Muscle of leg (tissue), 11 donors: ENCODE data around the gene QSOX1. TPM values are rescaled to one million over a fixed set of nuclear protein-coding genes. Genes with fewer than 3 reads are reported as not detected.

Experiments used
- DNase-seq: peaks from one replicate; pipeline ENCODE4 v3.0.0; 2013
- H3K27ac ChIP-seq: one replicate; pipeline ENCODE4 v1.5.1; 2013; ENCODE audit warnings: mild to moderate bottlenecking, low read length, control low read depth
- H3K27me3 ChIP-seq: one replicate; pipeline ENCODE4 v1.6.1; 2013; ENCODE audit warnings: low read length; ENCODE audit not compliant: control insufficient read depth, insufficient read depth
- H3K36me3 ChIP-seq: one replicate; pipeline ENCODE4 v1.6.1; 2013; ENCODE audit warnings: low read length; ENCODE audit not compliant: control insufficient read depth, insufficient read depth
- H3K4me1 ChIP-seq: one replicate; pipeline ENCODE4 v1.6.1; 2013; ENCODE audit warnings: low read length; ENCODE audit not compliant: control insufficient read depth, insufficient read depth
- H3K4me3 ChIP-seq: one replicate; pipeline ENCODE4 v1.5.1; 2013; ENCODE audit warnings: low read length, control low read depth
- H3K9me3 ChIP-seq: replicated peaks from 2 replicates; pipeline ENCODE4 v1.6.1; 2013; ENCODE audit warnings: low read depth, low read length; ENCODE audit not compliant: control insufficient read depth
- WGBS: methylation state at CpG from one replicate; pipeline ENCODE4 v1.1.5; 2013; ENCODE audit warnings: missing lambda C conversion rate; ENCODE audit not compliant: insufficient coverage; 5-methylcytosine and 5-hydroxymethylcytosine counted together
- polyA plus RNA-seq, 8 donors: library from polyadenylated mRNA; unstranded; fragments of 120-200 nt; gene quantifications; one replicate each; pipeline versions ENCODE4 v1.2.1 to v1.2.3, GENCODE V29; 2013; ENCODE audit warnings: inconsistent platforms in 1 of 8, low replicate concordance in 1 of 8; ENCODE audit not compliant: insufficient read length in 8 of 8, insufficient read depth in 1 of 8
- total RNA-seq: library from RNA; stranded (reverse); fragments of 120-200 nt; gene quantifications from one replicate; pipeline ENCODE4 v1.2.4, GENCODE V29; 2013

Gene QSOX1
- total and polyA plus RNA-seq, 9 donors, result 16.0 to 43.5 (median 33.1) TPM

GRCh38 chr1:180167721-180168467 lies 13.2 kb downstream of the QSOX1 start:
- Histone ChIP-seq H3K36me3 (peaks cover 4% of the 10 kb centered on the region), H3K9me3 (no peaks in the 10 kb centered on the region), H3K27ac (no peak overlapping the region), H3K4me3 (no peak overlapping the region), H3K27me3 (no peaks in the 10 kb centered on the region), H3K4me1 (peaks cover 21% of the 10 kb centered on the region)
- WGBS, result 84% methylated on average over 13 of the region's 13 CpGs
- DNase-seq, result no peak

GRCh38 chr1:180168786-180169639 lies 14.3 kb downstream of the QSOX1 start:
- 79% methylated on average over 8 of the region's 12 CpGs for WGBS
- H3K4me1 ChIP-seq, result peaks cover 27% of the 10 kb centered on the region

GRCh38 chr1:180169640-180170195 lies 15.0 kb downstream of the QSOX1 start:
- Histone ChIP-seq H3K4me3 (no peak overlapping the region), H3K27ac (no peak overlapping the region), H3K36me3 (peaks cover 4% of the 10 kb centered on the region), H3K27me3 (no peaks in the 10 kb centered on the region), H3K4me1 (peaks cover 30% of the 10 kb centered on the region), H3K9me3 (no peaks in the 10 kb centered on the region)
- WGBS, result 85% methylated on average over 13 of the region's 13 CpGs
- DNase-seq, result no peak

More at GRCh38 chr1:180168786-180169639, 14.3 kb downstream of the QSOX1 start:
- Histone ChIP-seq H3K9me3 (no peaks in the 10 kb centered on the region), H3K4me3 (no peak overlapping the region), H3K27ac (no peak overlapping the region), H3K27me3 (no peaks in the 10 kb centered on the region), H3K36me3 (peaks cover 4% of the 10 kb centered on the region)
- DNase-seq, result no peak

GRCh38 chr1:180170546-180171151 lies 16.0 kb downstream of the QSOX1 start:
- 68% methylated on average over 4 of the region's 4 CpGs for WGBS
- DNase-seq, result no peak

GRCh38 chr1:180171691-180172090 lies 17.0 kb downstream of the QSOX1 start:
- H3K4me3 ChIP-seq, result no peak overlapping the region
- no peak overlapping the region for H3K27ac ChIP-seq
- no peaks in the 10 kb centered on the region for H3K9me3 ChIP-seq
- H3K36me3 ChIP-seq, result peaks cover 4% of the 10 kb centered on the region
- DNase-seq, result no peak
- H3K27me3 ChIP-seq, result no peaks in the 10 kb centered on the region
- WGBS, result 90% methylated on average over 6 of the region's 8 CpGs
- H3K4me1 ChIP-seq, result peaks cover 18% of the 10 kb centered on the region

More at GRCh38 chr1:180170546-180171151, 16.0 kb downstream of the QSOX1 start:
- no peaks in the 10 kb centered on the region for H3K9me3 ChIP-seq
- H3K4me3 ChIP-seq, result no peak overlapping the region
- H3K4me1 ChIP-seq, result peaks cover 28% of the 10 kb centered on the region
- H3K27me3 ChIP-seq, result no peaks in the 10 kb centered on the region
- peaks cover 4% of the 10 kb centered on the region for H3K36me3 ChIP-seq
- H3K27ac ChIP-seq, result no peak overlapping the region

GRCh38 chr1:180173451-180173850 lies 18.8 kb downstream of the QSOX1 start:
- no CpG with 5 or more reads among the region's 2 CpGs for WGBS
- Histone ChIP-seq H3K27me3 (no peaks in the 10 kb centered on the region), H3K36me3 (no peaks in the 10 kb centered on the region), H3K9me3 (no peaks in the 10 kb centered on the region), H3K4me3 (no peak overlapping the region), H3K27ac (no peak overlapping the region), H3K4me1 (peaks cover 9% of the 10 kb centered on the region)
- DNase-seq, result no peak

GRCh38 chr1:180173952-180174351 lies 19.3 kb downstream of the QSOX1 start:
- DNase-seq, result peak; percentile 76
- Histone ChIP-seq H3K27me3 (no peaks in the 10 kb centered on the region), H3K4me1 (peaks cover 9% of the 10 kb centered on the region), H3K27ac (no peak overlapping the region), H3K9me3 (no peaks in the 10 kb centered on the region), H3K4me3 (no peak overlapping the region), H3K36me3 (no peaks in the 10 kb centered on the region)
- 45% methylated on average over 8 of the region's 8 CpGs for WGBS

- Histone ChIP-seq H3K4me1 (peaks cover 9% of the 10 kb centered on the region), H3K27ac (no peak overlapping the region)
- no peak for DNase-seq
Observed at GRCh38 chr1:180175291-180175690, 20.6 kb downstream of the QSOX1 start.

GRCh38 chr1:180175806-180176205 lies 21.1 kb downstream of the QSOX1 start:
- 59% methylated on average over 7 of the region's 9 CpGs for WGBS
- DNase-seq, result no peak
- H3K36me3 ChIP-seq, result no peaks in the 10 kb centered on the region

More at GRCh38 chr1:180175291-180175690, 20.6 kb downstream of the QSOX1 start:
- 58% methylated on average over 3 of the region's 9 CpGs for WGBS
- H3K9me3 ChIP-seq, result no peaks in the 10 kb centered on the region
- H3K27me3 ChIP-seq, result no peaks in the 10 kb centered on the region
- H3K4me3 ChIP-seq, result no peak overlapping the region
- no peaks in the 10 kb centered on the region for H3K36me3 ChIP-seq

GRCh38 chr1:180176965-180177364 lies 22.3 kb downstream of the QSOX1 start:
- Histone ChIP-seq H3K4me1 (peaks cover 9% of the 10 kb centered on the region), H3K36me3 (peaks cover 3% of the 10 kb centered on the region), H3K4me3 (no peak overlapping the region), H3K9me3 (no peaks in the 10 kb centered on the region), H3K27ac (no peak overlapping the region), H3K27me3 (no peaks in the 10 kb centered on the region)
- DNase-seq, result no peak
- WGBS, result 100% methylated on average over 1 of the region's 4 CpGs

More at GRCh38 chr1:180175806-180176205, 21.1 kb downstream of the QSOX1 start:
- peaks cover 9% of the 10 kb centered on the region for H3K4me1 ChIP-seq
- H3K27ac ChIP-seq, result no peak overlapping the region
- H3K4me3 ChIP-seq, result no peak overlapping the region
- H3K9me3 ChIP-seq, result no peaks in the 10 kb centered on the region
- no peaks in the 10 kb centered on the region for H3K27me3 ChIP-seq
